RWPE2 (cell line): ENCODE results near the gene TFB1M.

ENCODE experiments used
- ATAC-seq: fragments of 200-7000 bp; cut with Tn5 transposase; 3 replicates; pipeline ENCODE4 v1.9.1; 2021; ENCODE audit warnings: low read depth
- DNase-seq: peaks from one replicate; pipeline ENCODE4 v3.0.0-alpha.2; 2020; ENCODE audit warnings: low spot score
- H3K27ac ChIP-seq: fragments of 450-650 bp; 2 replicates; pipeline ENCODE4 v1.5.1; 2017; ENCODE audit warnings: mild to moderate bottlenecking; ENCODE audit not compliant: poor library complexity, severe bottlenecking
- H3K27me3 ChIP-seq: fragments of 250-450 bp; sonication (Bioruptor Pico); 2 replicates; pipeline ENCODE4 v1.5.1; 2021; ENCODE audit warnings: mild to moderate bottlenecking, moderate library complexity; ENCODE audit not compliant: insufficient read depth, poor library complexity, severe bottlenecking
- H3K36me3 ChIP-seq: fragments of 250-450 bp; sonication (Bioruptor Pico); 2 replicates; pipeline ENCODE4 v1.5.1; 2020; ENCODE audit warnings: low read depth, mild to moderate bottlenecking, moderate library complexity
- H3K4me1 ChIP-seq: fragments of 250-450 bp; sonication (Bioruptor Pico); 2 replicates; pipeline ENCODE4 v1.5.1; 2021; ENCODE audit warnings: mild to moderate bottlenecking, moderate library complexity; ENCODE audit not compliant: insufficient read depth, poor library complexity, severe bottlenecking
- H3K4me3 ChIP-seq: fragments of 250-450 bp; sonication (Bioruptor Pico); 2 replicates; pipeline ENCODE4 v1.5.1; 2021; ENCODE audit warnings: mild to moderate bottlenecking, moderate library complexity; ENCODE audit not compliant: severe bottlenecking
- H3K9me3 ChIP-seq: fragments of 250-450 bp; sonication (Bioruptor Pico); 2 replicates; pipeline ENCODE4 v1.5.1; 2021; ENCODE audit warnings: mild to moderate bottlenecking, moderate library complexity; ENCODE audit not compliant: severe bottlenecking
- CTCF ChIP-seq: fragments of 450-650 bp; IDR thresholded peaks from one replicate; pipeline ENCODE4 v1.5.1; 2017; ENCODE audit warnings: mild to moderate bottlenecking, moderate library complexity; ENCODE audit not compliant: poor library complexity, severe bottlenecking

The TFB1M gene

GRCh38 chr6:155351273-155352129 lies 37.2 kb upstream of the TFB1M start:
- H3K36me3 ChIP-seq = no peaks in the 10 kb centered on the region
- no peak overlapping the region for H3K4me3 ChIP-seq
- peaks cover 7% of the 10 kb centered on the region for H3K9me3 ChIP-seq
- no peak overlapping the region for H3K27ac ChIP-seq
- DNase-seq (no peak), ATAC-seq (no peak)
- H3K27me3 ChIP-seq = no peaks in the 10 kb centered on the region
- no peaks in the 10 kb centered on the region for H3K4me1 ChIP-seq
- no peak for TF ChIP-seq CTCF

GRCh38 chr6:155349956-155350355 lies 35.7 kb upstream of the TFB1M start:
- DNase-seq = no peak
- TF ChIP-seq CTCF = no peak
- no peaks in the 10 kb centered on the region for H3K36me3 ChIP-seq
- H3K9me3 ChIP-seq = peaks cover 7% of the 10 kb centered on the region
- H3K4me3 ChIP-seq = no peak overlapping the region
- no peaks in the 10 kb centered on the region for H3K4me1 ChIP-seq
- no peak overlapping the region for H3K27ac ChIP-seq
- ATAC-seq = no peak
- H3K27me3 ChIP-seq = no peaks in the 10 kb centered on the region

GRCh38 chr6:155349129-155349528 lies 34.8 kb upstream of the TFB1M start:
- Histone ChIP-seq H3K27ac (no peak overlapping the region), H3K4me3 (no peak overlapping the region), H3K27me3 (no peaks in the 10 kb centered on the region), H3K36me3 (no peaks in the 10 kb centered on the region), H3K9me3 (peaks cover under 1% of the 10 kb centered on the region), H3K4me1 (no peaks in the 10 kb centered on the region)
- ATAC-seq (no peak), DNase-seq (no peak)
- TF ChIP-seq CTCF = no peak

- DNase-seq = no peak
These were observed 33.5 kb upstream of the TFB1M start for GRCh38 chr6:155347800-155348199.

More at GRCh38 chr6:155347800-155348199, 33.5 kb upstream of the TFB1M start:
- Histone ChIP-seq H3K27ac (no peak overlapping the region), H3K9me3 (no peaks in the 10 kb centered on the region), H3K36me3 (no peaks in the 10 kb centered on the region), H3K4me1 (no peaks in the 10 kb centered on the region), H3K27me3 (no peaks in the 10 kb centered on the region), H3K4me3 (no peak overlapping the region)
- ATAC-seq = no peak
- TF ChIP-seq CTCF = no peak
